H1 (cell line): ENCODE data around the gene PTPRE. TPM values are rescaled to one million over a fixed set of nuclear protein-coding genes. Genes with fewer than 3 reads are reported as not detected.

Experiments
- CTCF ChIA-PET: fragments of 300-600 bp; sonication (Branson Sonifier 250); formaldehyde crosslinking; loops from one replicate; lab custom pipeline; 2021; ENCODE audit not compliant: partially characterized antibody; lab: Charles Lee
- POLR2A ChIA-PET: fragments of 300-600 bp; sonication (Branson Sonifier 250); formaldehyde crosslinking; loops from one replicate; lab custom pipeline; 2021; ENCODE audit warnings: inconsistent platforms; ENCODE audit not compliant: partially characterized antibody; lab: Charles Lee
- DNase-seq, 2 experiments: peaks; one replicate each; pipeline versions ENCODE4 v3.0.0 to v3.0.0-alpha.2; 2010 to 2022; ENCODE audit warnings: low spot score in 2 of 2, low read depth in 1 of 2, mixed read lengths in 1 of 2
- FAIRE-seq: peaks from 2 replicates; lab custom pipeline; 2011; peaks lifted over from hg19 to GRCh38; lab: Jason Lieb, UNC
- H2AFZ ChIP-seq: 2 replicates; pipeline ENCODE4 v1.8.1; 2012; ENCODE audit warnings: low read length, inconsistent platforms
- H2AK5ac ChIP-seq: 2 replicates; pipeline ENCODE4 v1.6.1; 2013; ENCODE audit warnings: low read depth, low read length
- H2BK120ac ChIP-seq: replicated peaks from 2 replicates; pipeline ENCODE3; 2013; ENCODE audit warnings: low read depth, low read length, inconsistent platforms
- H2BK12ac ChIP-seq: 2 replicates; pipeline ENCODE4 v1.6.1; 2013; ENCODE audit warnings: low read depth, low read length
- H2BK15ac ChIP-seq: 2 replicates; pipeline ENCODE4 v1.6.1; 2013; ENCODE audit warnings: low read length
- H2BK20ac ChIP-seq: 2 replicates; pipeline ENCODE4 v1.6.1; 2013; ENCODE audit warnings: low read length
- H2BK5ac ChIP-seq: 2 replicates; pipeline ENCODE4 v1.6.1; 2013; ENCODE audit warnings: low read depth, low read length
- H3K14ac ChIP-seq: 2 replicates; pipeline ENCODE4 v1.6.1; 2013; ENCODE audit warnings: inconsistent platforms; ENCODE audit not compliant: insufficient read length
- H3K18ac ChIP-seq: 2 replicates; pipeline ENCODE4 v1.6.1; 2013; ENCODE audit warnings: low read length; ENCODE audit errors: extremely low read depth
- H3K23ac ChIP-seq: 2 replicates; pipeline ENCODE4 v1.6.1; 2013; ENCODE audit warnings: inconsistent platforms; ENCODE audit not compliant: insufficient read length
- H3K23me2 ChIP-seq: 2 replicates; pipeline ENCODE4 v1.6.1; 2013; ENCODE audit warnings: low read depth, low read length
- H3K27ac ChIP-seq: 2 replicates; pipeline ENCODE4 v1.6.1; 2011; ENCODE audit warnings: low read depth, low read length, inconsistent platforms
- H3K27me3 ChIP-seq, 4 experiments: replicated peaks in 1 of 4; 1 replicate in 1 of 4; 2 replicates in 3 of 4; pipeline versions ENCODE4 v1.6.1 to v1.8.1; 2011 to 2013; ENCODE audit warnings: low read length in 3 of 4, mild to moderate bottlenecking in 3 of 4, inconsistent platforms in 2 of 4, mixed read lengths in 2 of 4, moderate library complexity in 1 of 4; ENCODE audit not compliant: control insufficient read depth in 3 of 4, insufficient read depth in 3 of 4; ENCODE audit errors: extremely low read depth in 1 of 4
- H3K36me3 ChIP-seq, 4 experiments: 2 replicates each; pipeline versions ENCODE4 v1.6.1 to v1.8.1; 2011 to 2013; ENCODE audit warnings: mild to moderate bottlenecking in 4 of 4, low read length in 3 of 4, moderate library complexity in 2 of 4, control low read depth in 1 of 4, inconsistent platforms in 1 of 4; ENCODE audit not compliant: insufficient read depth in 4 of 4, control insufficient read depth in 2 of 4
- H3K4ac ChIP-seq: replicated peaks from 2 replicates; pipeline ENCODE3; 2013; ENCODE audit warnings: low read length, low read depth, mixed read lengths, inconsistent platforms; ENCODE audit not compliant: insufficient read length
- H3K4me1 ChIP-seq, 4 experiments: replicated peaks in 1 of 4; 1 replicate in 1 of 4; 2 replicates in 3 of 4; pipeline versions ENCODE4 v1.6.1 to v1.8.1; 2011 to 2013; ENCODE audit warnings: low read length in 3 of 4, inconsistent platforms in 2 of 4, mixed read lengths in 1 of 4; ENCODE audit not compliant: insufficient read depth in 4 of 4, control insufficient read depth in 3 of 4
- H3K4me2 ChIP-seq, 2 experiments: 2 replicates each; pipeline versions ENCODE4 v1.6.1 to v1.8.1; 2011 to 2013; ENCODE audit warnings: low read depth in 2 of 2, low read length in 2 of 2, control low read depth in 1 of 2, inconsistent platforms in 1 of 2, mild to moderate bottlenecking in 1 of 2; ENCODE audit not compliant: insufficient read depth in 1 of 2
- H3K4me3 ChIP-seq, 4 experiments: fragments of 200-600, 300-600 bp in 1 of 4; sonication (generic), shearing (Covaris generic), sonication (Bioruptor Twin) in 1 of 4; 2 replicates each; pipeline versions ENCODE4 v1.5.1 to v1.8.1; 2011 to 2016; ENCODE audit warnings: low read length in 4 of 4, low read depth in 3 of 4, control low read depth in 2 of 4, inconsistent platforms in 2 of 4, mild to moderate bottlenecking in 2 of 4, mixed read lengths in 1 of 4, moderate library complexity in 1 of 4; ENCODE audit not compliant: insufficient read depth in 2 of 4; ENCODE audit errors: extremely low read depth in 1 of 4
- H3K56ac ChIP-seq: replicated peaks from 2 replicates; pipeline ENCODE3; 2013; ENCODE audit warnings: low read depth, mild to moderate bottlenecking, mixed read lengths, low read length, inconsistent platforms; ENCODE audit not compliant: insufficient read length
- H3K79me1 ChIP-seq: 2 replicates; pipeline ENCODE4 v1.6.1; 2013; ENCODE audit warnings: low read depth, low read length, control low read depth
- H3K79me2 ChIP-seq, 2 experiments: 2 replicates each; pipeline versions ENCODE4 v1.6.1 to v1.8.1; 2012 to 2013; ENCODE audit warnings: low read length in 2 of 2, mild to moderate bottlenecking in 2 of 2, inconsistent platforms in 1 of 2; ENCODE audit not compliant: insufficient read depth in 2 of 2, control insufficient read depth in 1 of 2
- H3K9ac ChIP-seq, 4 experiments: replicated peaks in 1 of 4; 1 replicate in 1 of 4; 2 replicates in 3 of 4; pipeline versions ENCODE4 v1.6.1 to v1.8.1; 2011 to 2013; ENCODE audit warnings: low read depth in 3 of 4, low read length in 3 of 4, control low read depth in 2 of 4, mild to moderate bottlenecking in 2 of 4, moderate library complexity in 2 of 4, inconsistent platforms in 1 of 4; ENCODE audit errors: extremely low read depth in 1 of 4
- H3K9me3 ChIP-seq, 2 experiments: 2 replicates each; pipeline versions ENCODE4 v1.6.1 to v1.8.1; 2012 to 2013; ENCODE audit warnings: mild to moderate bottlenecking in 2 of 2, moderate library complexity in 2 of 2, control low read depth in 1 of 2, inconsistent platforms in 1 of 2, low read depth in 1 of 2, low read length in 1 of 2, mixed read lengths in 1 of 2; ENCODE audit not compliant: insufficient read depth in 2 of 2
- H4K20me1 ChIP-seq, 2 experiments: replicated peaks in 1 of 2; 2 replicates each; pipeline versions ENCODE3 to v1.8.1; 2011 to 2013; ENCODE audit warnings: inconsistent platforms in 2 of 2, low read length in 2 of 2, mild to moderate bottlenecking in 1 of 2; ENCODE audit not compliant: insufficient read depth in 2 of 2, control insufficient read depth in 1 of 2
- H4K5ac ChIP-seq: 2 replicates; pipeline ENCODE4 v1.6.1; 2013; ENCODE audit warnings: low read length, low read depth, mixed read lengths, inconsistent platforms; ENCODE audit not compliant: insufficient read length
- H4K8ac ChIP-seq: 2 replicates; pipeline ENCODE4 v1.8.0; 2013; ENCODE audit warnings: mild to moderate bottlenecking, moderate library complexity, low read length, inconsistent platforms; ENCODE audit not compliant: insufficient read depth; ENCODE audit errors: extremely low read depth
- H4K91ac ChIP-seq: replicated peaks from 2 replicates; pipeline ENCODE3; 2013; ENCODE audit warnings: low read length, mixed read lengths, inconsistent platforms; ENCODE audit not compliant: insufficient read length
- CBX8 ChIP-seq: fragments of 300-800, 300-1000 bp; sonication (generic); IDR thresholded peaks from 2 replicates; pipeline ENCODE4 v1.7.1; 2016; ENCODE audit warnings: low read depth, low read length, borderline replicate concordance
- CTCF ChIP-seq, 3 experiments: IDR thresholded peaks; 1 replicate in 2 of 3; 2 replicates in 1 of 3; pipeline versions ENCODE4 v1.5.1 to v1.6.1; 2011; ENCODE audit warnings: low read length in 3 of 3, mild to moderate bottlenecking in 3 of 3, inconsistent platforms in 2 of 3, low read depth in 1 of 3, moderate library complexity in 1 of 3; ENCODE audit not compliant: insufficient read depth in 1 of 3; ENCODE audit errors: control extremely low read depth in 1 of 3
- FOSL1 ChIP-seq: IDR thresholded peaks from 2 replicates; pipeline ENCODE4 v1.6.1; 2011; ENCODE audit warnings: mild to moderate bottlenecking, low read depth, low read length, moderate library complexity; ENCODE audit not compliant: insufficient read depth
- JUND ChIP-seq: IDR thresholded peaks from 2 replicates; pipeline ENCODE4 v1.6.1; 2011; ENCODE audit warnings: mild to moderate bottlenecking, improper control_type of control experiment, low read length
- RXRA ChIP-seq: IDR thresholded peaks from 2 replicates; pipeline ENCODE4 v1.6.1; 2011; ENCODE audit warnings: low read depth, mild to moderate bottlenecking, low read length, moderate library complexity; ENCODE audit not compliant: insufficient read depth
- SIN3A ChIP-seq, 2 experiments: IDR thresholded peaks in 1 of 2; conservative IDR thresholded peaks in 1 of 2; 2 replicates each; pipeline ENCODE4 v1.6.1; 2011 to 2012; ENCODE audit warnings: low read length in 2 of 2, improper control_type of control experiment in 1 of 2, low read depth in 1 of 2, mild to moderate bottlenecking in 1 of 2
- SIRT6 ChIP-seq: IDR thresholded peaks from one replicate; pipeline ENCODE4 v1.7.1; 2012; ENCODE audit warnings: low read length, inconsistent platforms
- SP2 ChIP-seq: IDR thresholded peaks from 2 replicates; pipeline ENCODE4 v1.6.1; 2012; ENCODE audit warnings: mild to moderate bottlenecking, low read length, inconsistent platforms
- WGBS, 2 experiments: shearing (Covaris generic) in 1 of 2; methylation state at CpG; one replicate each; pipeline versions ENCODE4 v1.1.6 to v1.1.7; 2013 to 2015; ENCODE audit warnings: low lambda C conversion rate in 2 of 2, mixed read lengths in 2 of 2, inconsistent platforms in 1 of 2, low coverage in 1 of 2, missing lambda C conversion rate in 1 of 2; ENCODE audit not compliant: insufficient replicate concordance in 2 of 2, insufficient coverage in 1 of 2, insufficient read length in 1 of 2; ENCODE audit errors: extremely low coverage in 1 of 2, missing lambda C conversion rate in 1 of 2; 5-methylcytosine and 5-hydroxymethylcytosine counted together
- polyA plus RNA-seq, 7 experiments: library from polyadenylated mRNA; depleted of rRNA in 3 of 7; stranded (reverse) in 5 of 7; unstranded in 2 of 7; fragments of >200 nt in 5 of 7; fragments of 200-250 nt in 2 of 7; gene quantifications; 1 replicate in 5 of 7; 2 replicates in 1 of 7; 4 replicates in 1 of 7; pipeline versions ENCODE4 v1.2.1 to v1.2.3, GENCODE V29; 2011 to 2013; ENCODE audit warnings: missing spikeins in 2 of 7, mixed read lengths in 2 of 7
- total RNA-seq: library from RNA; stranded (reverse); fragmentation: NEBNext Ultra II Directional; extraction: Animal tissue kit (Norgen Biotek cat#: 25700); gene quantifications from 2 replicates; pipeline ENCODE4 v1.2.1, GENCODE V29; 2021

The PTPRE gene
- total and polyA plus RNA-seq, 2 of the 8 experiments (the other 6 are each of a cell fraction or from before 2014, with no cell fraction given), result 0.33 to 0.54 TPM

DNA sequence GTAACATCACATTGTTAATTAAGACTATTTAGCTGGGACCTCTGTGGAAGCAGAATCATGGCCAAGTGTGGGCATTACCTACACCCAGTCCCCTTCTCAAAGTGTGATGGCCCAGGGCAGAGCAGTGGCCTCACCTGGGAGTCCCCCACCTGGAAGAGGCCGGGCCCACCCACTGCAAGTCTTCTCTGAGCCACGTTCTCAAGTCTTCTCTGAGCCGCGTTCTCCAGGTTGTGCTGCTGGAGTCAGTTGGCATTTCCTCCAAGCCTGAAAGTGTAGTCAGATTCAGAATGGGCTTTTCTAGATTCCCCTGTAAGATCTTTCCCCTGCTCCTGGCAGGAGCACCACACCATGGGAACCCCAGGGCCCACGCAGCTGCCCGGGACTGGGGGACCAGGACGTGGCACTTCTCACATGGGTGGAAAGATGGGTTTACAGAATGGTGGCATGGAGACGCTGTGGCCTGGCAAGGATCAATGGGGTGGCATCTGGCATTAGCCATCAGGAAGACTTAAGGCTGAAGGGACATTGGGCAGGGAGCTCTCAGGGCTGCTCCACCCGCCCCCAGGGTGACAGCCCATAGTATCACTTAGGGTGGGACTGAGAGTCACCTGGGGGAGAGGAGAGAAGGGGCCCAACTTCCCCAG lies 151.3 kb downstream of the PTPRE start:
- Histone ChIP-seq H3K56ac (no peak overlapping the region), H3K4ac (no peak overlapping the region), H3K4me3 (no peak overlapping the region), H2BK12ac (no peak overlapping the region), H3K36me3 (no peaks in the 10 kb centered on the region), H2BK120ac (no peak overlapping the region), H3K9ac (no peak overlapping the region), H3K4me1 (peaks cover 3 to 12% (median 10%) of the 10 kb centered on the region in 4 experiments; a peak in 6 of 7 replicates), H3K27me3 (no peaks in the 10 kb centered on the region), H4K91ac (no peak overlapping the region), H4K5ac (no peak overlapping the region), H3K27ac (no peak overlapping the region), H3K18ac (no peak overlapping the region), H2BK20ac (no peak overlapping the region), H3K79me2 (no peaks in the 10 kb centered on the region), H2AK5ac (no peak overlapping the region), H3K9me3 (no peaks in the 10 kb centered on the region), H3K23ac (no peak overlapping the region), H3K23me2 (peaks cover 5% of the 10 kb centered on the region; the same call in 1 of the 2 replicates), H2BK5ac (no peak overlapping the region), H2AFZ (no peak overlapping the region), H3K4me2 (no peak overlapping the region), H2BK15ac (no peak overlapping the region), H4K8ac (no peak overlapping the region), H3K79me1 (no peaks in the 10 kb centered on the region), H3K14ac (no peak overlapping the region), H4K20me1 (peaks cover 0 to 6% of the 10 kb centered on the region in 2 experiments)
- FAIRE-seq, result no peak
- TF ChIP-seq CBX8, result no peak
- no peak for TF ChIP-seq SIN3A (conservative IDR thresholded peaks at IDR 0.05 in 1 of 2, IDR thresholded peaks at IDR 0.05 in 1 of 2; ENCODE audit: low read depth in 1 of 2, low read length in 2 of 2)
- TF ChIP-seq JUND, result no peak
- TF ChIP-seq SP2, result no peak
- TF ChIP-seq FOSL1, result no peak
- TF ChIP-seq CTCF (IDR thresholded peaks at IDR 0.05; ENCODE audit: control extremely low read depth in 1 of 3, insufficient read depth in 1 of 3, low read depth in 1 of 3, low read length in 3 of 3), result no peak
- TF ChIP-seq RXRA, result no peak
- no peak for TF ChIP-seq SIRT6
- 94% methylated on average over 9 of the region's 9 CpGs; no CpG with 5 or more reads in 1 of the 2 experiments for WGBS, 2 experiments
- no peak for DNase-seq
- CTCF ChIA-PET, result interaction anchor here (0.9 to 3.1 kb wide), 6 partner anchors 10 to 151 kb away, joined by 4 to 18 read pairs (median 10); partner anchors contain the start of gene PTPRE
- POLR2A ChIA-PET, result no interaction called here
